NB4 (cell line): ENCODE results near the gene SMYD2.

Experiments used
- CTCF ChIP-seq: IDR thresholded peaks from one replicate; pipeline ENCODE4 v1.5.1; 2012; ENCODE audit warnings: low read depth, low read length
- POLR2A ChIP-seq: IDR thresholded peaks from 2 replicates; pipeline ENCODE4 v1.6.1; 2011; ENCODE audit warnings: mild to moderate bottlenecking; ENCODE audit not compliant: insufficient read length; ENCODE audit errors: extremely low read depth
- TF ChIP-seq, protein P1 (sequence below): IDR thresholded peaks from 2 replicates; pipeline ENCODE4 v1.6.1; 2011; ENCODE audit warnings: low read depth, low read length

- no peak for TF ChIP-seq CTCF
- TF ChIP-seq POLR2A: no peak
- TF ChIP-seq, protein P1, sequence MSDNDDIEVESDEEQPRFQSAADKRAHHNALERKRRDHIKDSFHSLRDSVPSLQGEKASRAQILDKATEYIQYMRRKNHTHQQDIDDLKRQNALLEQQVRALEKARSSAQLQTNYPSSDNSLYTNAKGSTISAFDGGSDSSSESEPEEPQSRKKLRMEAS: no peak
These were observed 102.7 kb downstream of the SMYD2 start for GRCh38 chr1:214383381-214384372.
